Mesothelial cell of epicardium (in vitro differentiated cells): ENCODE measurements around the gene ADARB2. TPM values are rescaled to one million over a fixed set of nuclear protein-coding genes. Genes with fewer than 3 reads are reported as not detected.
"Not testable (repeated sequence)": the region's sequence is repeated elsewhere in the genome, so short reads cannot be mapped to it uniquely, and the experiment has no call there.

Source experiments
- DNase-seq, 2 experiments: peaks; one replicate each; pipeline ENCODE4 v3.0.0; 2021; ENCODE audit warnings: low spot score in 2 of 2; ENCODE audit not compliant: unreplicated experiment in 2 of 2
- H3K27ac Mint-ChIP-seq: 2 replicates; pipeline ENCODE4 v1.8.0; 2021; ENCODE audit warnings: mixed read lengths
- H3K27me3 Mint-ChIP-seq: 2 replicates; pipeline ENCODE4 v1.8.0; 2021; ENCODE audit warnings: low read depth, mixed read lengths
- H3K36me3 Mint-ChIP-seq: 2 replicates; pipeline ENCODE4 v1.8.0; 2021; ENCODE audit warnings: mixed read lengths
- H3K4me1 Mint-ChIP-seq: 2 replicates; pipeline ENCODE4 v1.8.0; 2021; ENCODE audit warnings: mixed read lengths
- H3K4me3 Mint-ChIP-seq: 2 replicates; pipeline ENCODE4 v1.8.0; 2021; ENCODE audit warnings: mild to moderate bottlenecking, moderate library complexity, mixed read lengths
- H3K9me3 Mint-ChIP-seq: 2 replicates; pipeline ENCODE4 v1.8.0; 2021; ENCODE audit warnings: mixed read lengths
- CTCF ChIP-seq: fragments of 200-600 bp; sonication (generic); IDR thresholded peaks from one replicate; pipeline ENCODE4 v1.5.0; 2021; ENCODE audit warnings: antibody characterized with exemption; ENCODE audit not compliant: unreplicated experiment
- total RNA-seq: library from RNA; stranded (reverse); gene quantifications from 3 replicates; pipeline ENCODE4 v1.2.1, GENCODE V29; 2021

Gene ADARB2
- total RNA-seq, 1 donor from 2014 or later, result 0.38 TPM

- Mint-ChIP-seq H3K9me3 (peaks cover 18% of the 10 kb centered on the region), H3K36me3 (no peaks in the 10 kb centered on the region), H3K27me3 (peaks cover 27% of the 10 kb centered on the region), H3K27ac (no peak overlapping the region), H3K4me3 (no peak overlapping the region), H3K4me1 (no peaks in the 10 kb centered on the region)
- DNase-seq, result no peak
- TF ChIP-seq CTCF, result no peak
Observed at GRCh38 chr10:1414893-1415292, 322.4 kb downstream of the ADARB2 start.

- not testable (repeated sequence) for H3K27ac Mint-ChIP-seq, DNase-seq
- H3K27me3 Mint-ChIP-seq, result peaks cover 21% of the 10 kb centered on the region
Observed at GRCh38 chr10:1414346-1414745, 323.0 kb downstream of the ADARB2 start.

GRCh38 chr10:1413823-1414222, 323.5 kb downstream of the ADARB2 start:
- Mint-ChIP-seq H3K36me3 (no peaks in the 10 kb centered on the region), H3K27me3 (peaks cover 17% of the 10 kb centered on the region), H3K27ac (no peak overlapping the region), H3K4me3 (no peak overlapping the region), H3K9me3 (peaks cover 18% of the 10 kb centered on the region), H3K4me1 (no peaks in the 10 kb centered on the region)
- no peak for DNase-seq
- no peak for TF ChIP-seq CTCF

More at GRCh38 chr10:1414346-1414745, 323.0 kb downstream of the ADARB2 start:
- peaks cover 18% of the 10 kb centered on the region for H3K9me3 Mint-ChIP-seq
- not testable (repeated sequence) for H3K36me3 Mint-ChIP-seq, H3K4me3 Mint-ChIP-seq, H3K4me1 Mint-ChIP-seq

- no peak for DNase-seq
- no peaks in the 10 kb centered on the region for H3K4me1 Mint-ChIP-seq
- no peak for TF ChIP-seq CTCF
- no peak overlapping the region for H3K27ac Mint-ChIP-seq
- H3K36me3 Mint-ChIP-seq, result no peaks in the 10 kb centered on the region
- peaks cover 18% of the 10 kb centered on the region for H3K9me3 Mint-ChIP-seq
- H3K4me3 Mint-ChIP-seq, result no peak overlapping the region
- peaks cover 12% of the 10 kb centered on the region for H3K27me3 Mint-ChIP-seq
Observed at GRCh38 chr10:1413256-1413655, 324.1 kb downstream of the ADARB2 start.

GRCh38 chr10:1412531-1413189, 324.7 kb downstream of the ADARB2 start:
- no peak overlapping the region for H3K27ac Mint-ChIP-seq
- H3K27me3 Mint-ChIP-seq, result peaks cover 6% of the 10 kb centered on the region
- no peak for DNase-seq
- no peak for TF ChIP-seq CTCF
- H3K9me3 Mint-ChIP-seq, result peaks cover 18% of the 10 kb centered on the region
- no peaks in the 10 kb centered on the region for H3K4me1 Mint-ChIP-seq
- no peaks in the 10 kb centered on the region for H3K36me3 Mint-ChIP-seq
- no peak overlapping the region for H3K4me3 Mint-ChIP-seq

GRCh38 chr10:1411956-1412355, 325.4 kb downstream of the ADARB2 start:
- Mint-ChIP-seq H3K27ac (no peak overlapping the region), H3K27me3 (peaks cover under 1% of the 10 kb centered on the region), H3K4me3 (no peak overlapping the region), H3K9me3 (peaks cover 18% of the 10 kb centered on the region), H3K4me1 (no peaks in the 10 kb centered on the region), H3K36me3 (no peaks in the 10 kb centered on the region)
- DNase-seq, result no peak
- no peak for TF ChIP-seq CTCF
